ENCODE results near the gene MAPT.

- TF ChIP-seq POLR2A (IDR thresholded peaks at IDR 0.05; ENCODE audit: low read depth, low read length): no peak
- TF ChIP-seq CTCF (conservative IDR thresholded peaks at IDR 0.05; ENCODE audit: low read depth, low read length): no peak
- TF ChIP-seq MXI1 (IDR thresholded peaks at IDR 0.05; ENCODE audit: borderline replicate concordance, low read depth, low read length): no peak
- TF ChIP-seq USF2 (IDR thresholded peaks at IDR 0.05; ENCODE audit: low read depth, low read length): no peak
- no peak for TF ChIP-seq RFX5 (IDR thresholded peaks at IDR 0.05; ENCODE audit: low read depth, low read length)
- no peak for TF ChIP-seq RAD21 (IDR thresholded peaks at IDR 0.05; ENCODE audit: low read length)
- no peak for TF ChIP-seq MAFK (IDR thresholded peaks at IDR 0.05; ENCODE audit: low read depth, low read length)
- TF ChIP-seq CHD1 (IDR thresholded peaks at IDR 0.05; ENCODE audit: low read depth, low read length): no peak
- no peak for TF ChIP-seq SMC3 (IDR thresholded peaks at IDR 0.05; ENCODE audit: low read depth, low read length)
- no peak for TF ChIP-seq ELK1 (IDR thresholded peaks at IDR 0.05; ENCODE audit: borderline replicate concordance, low read depth, low read length)
Measured at GRCh38 chr17:46038414-46038813, 144.1 kb downstream of the MAPT start.

Measured in IMR-90 (cell line).